Midbrain (tissue), 1 donor: ENCODE data around the gene DNAH10.

Source experiments
- DNase-seq: peaks from one replicate; lab custom pipeline; 2025; lab: John Stamatoyannopoulos, UW

The DNAH10 gene

DNA sequence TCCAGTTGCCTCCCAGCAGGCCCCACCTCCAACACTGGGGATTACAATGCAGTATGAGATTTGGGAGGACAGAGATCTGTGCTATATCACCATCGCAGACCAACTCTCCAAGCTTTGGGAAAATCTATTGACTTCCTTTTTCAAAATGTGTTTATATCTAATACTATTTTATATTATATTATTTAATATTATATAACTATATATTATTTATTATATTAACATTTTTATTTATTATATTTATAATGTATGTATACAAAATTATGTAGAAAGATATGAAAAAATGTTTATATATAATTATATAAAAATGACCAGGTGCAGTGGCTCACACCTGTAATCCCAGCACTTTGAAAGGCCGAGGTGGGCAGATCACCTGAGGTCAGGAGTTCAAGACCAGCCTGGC is 36.4 kb downstream of the DNAH10 start:
- no peak for DNase-seq

- DNase-seq, result no peak
These were observed 37.1 kb downstream of the DNAH10 start for GRCh38 chr12:123799227-123799626.

DNA sequence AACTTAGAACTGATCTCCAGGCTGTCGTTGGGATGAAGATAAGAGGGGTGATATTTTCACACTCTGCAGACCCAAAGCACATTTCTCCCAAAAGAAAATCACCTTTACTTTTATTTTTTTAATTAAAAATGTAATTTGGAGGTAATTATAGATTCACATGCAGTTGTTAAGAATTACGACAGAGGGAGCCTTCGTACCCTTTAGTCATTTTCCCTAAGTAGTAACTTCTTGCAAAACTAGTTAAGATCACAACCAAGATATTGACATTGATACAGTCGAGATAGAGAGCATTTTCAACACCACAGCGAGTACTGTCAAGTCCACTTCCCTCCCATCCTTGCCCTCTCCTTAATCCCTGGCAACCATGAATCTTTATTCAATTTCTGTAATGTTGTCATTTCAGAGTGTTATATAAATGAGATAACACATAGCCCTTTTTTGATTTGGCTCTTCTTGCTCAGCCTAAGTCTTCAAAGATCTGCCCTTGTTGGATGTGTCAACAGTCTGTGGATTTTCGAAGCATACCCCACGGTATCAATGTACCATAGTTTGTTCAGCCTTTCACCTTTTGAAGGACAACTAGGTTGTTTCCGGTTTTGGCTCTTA is 39.6 kb downstream of the DNAH10 start:
- no peak for DNase-seq

DNA sequence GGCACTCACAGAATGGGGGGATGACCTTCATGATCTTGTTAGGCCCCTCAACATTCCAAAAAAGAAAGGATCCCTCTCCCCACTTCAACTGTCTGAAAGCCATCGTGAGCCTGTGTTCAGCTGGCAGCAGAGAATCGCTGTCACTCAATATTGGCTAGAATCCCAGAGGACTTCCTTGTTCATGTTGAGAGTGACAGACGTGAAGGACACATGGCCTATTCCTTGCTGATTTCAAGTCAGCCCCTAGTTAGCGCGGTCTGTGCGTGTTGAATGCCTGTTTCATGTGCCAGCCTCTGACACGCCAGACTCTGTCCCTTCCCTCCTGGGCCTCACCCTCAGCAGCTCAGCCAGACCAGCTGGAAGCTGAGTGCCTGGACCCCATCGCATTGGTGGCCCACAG is 43.1 kb downstream of the DNAH10 start:
- DNase-seq, result no peak

DNA sequence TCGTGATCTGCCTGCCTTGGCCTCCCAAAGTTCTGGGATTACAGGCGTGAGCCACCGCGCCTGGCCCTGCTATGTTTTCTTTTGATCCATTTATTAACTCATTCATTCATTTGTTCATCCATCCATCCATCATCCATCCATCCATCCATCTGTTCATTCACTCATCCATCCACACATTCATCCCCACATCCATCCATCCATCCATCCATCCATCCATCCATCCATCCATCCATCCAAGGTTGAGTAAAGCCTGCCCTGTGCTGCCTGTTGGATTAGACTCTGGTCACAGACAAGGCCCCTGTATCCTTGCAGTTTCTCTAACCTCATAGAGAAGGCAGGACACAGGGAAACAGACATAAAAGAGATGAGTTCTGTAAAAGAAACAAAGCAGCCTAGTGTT is 44.9 kb downstream of the DNAH10 start:
- no peak for DNase-seq

- DNase-seq, result peak; percentile 4
These were observed 45.6 kb downstream of the DNAH10 start for GRCh38 chr12:123807670-123808069.

- peak; percentile 7 for DNase-seq
These were observed 46.1 kb downstream of the DNAH10 start for GRCh38 chr12:123808167-123808566.

- no peak for DNase-seq
These were observed 51.2 kb downstream of the DNAH10 start for GRCh38 chr12:123813349-123813748.

DNA sequence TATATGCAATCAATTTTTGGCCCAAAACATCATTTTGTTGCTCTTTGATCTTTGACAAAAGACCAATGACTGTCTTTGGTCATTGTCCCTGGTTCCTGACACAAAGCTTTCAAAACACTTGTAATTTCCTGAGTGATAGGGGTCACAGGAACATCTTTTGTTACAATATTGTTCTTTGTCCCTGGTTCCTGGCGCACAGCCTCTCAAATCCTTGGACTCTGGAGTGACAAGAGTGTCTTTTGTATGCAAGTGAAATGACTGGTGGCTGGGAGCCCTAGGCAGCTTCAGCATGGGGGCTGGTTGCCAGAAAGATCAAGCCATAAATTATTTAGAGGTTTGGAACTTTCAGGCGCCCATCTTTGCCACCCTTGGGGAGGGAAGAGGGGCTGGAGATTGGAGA is 53.9 kb downstream of the DNAH10 start:
- DNase-seq, result peak; percentile 67

- no peak for DNase-seq
These were observed 54.9 kb downstream of the DNAH10 start for GRCh38 chr12:123816896-123817537.

DNA sequence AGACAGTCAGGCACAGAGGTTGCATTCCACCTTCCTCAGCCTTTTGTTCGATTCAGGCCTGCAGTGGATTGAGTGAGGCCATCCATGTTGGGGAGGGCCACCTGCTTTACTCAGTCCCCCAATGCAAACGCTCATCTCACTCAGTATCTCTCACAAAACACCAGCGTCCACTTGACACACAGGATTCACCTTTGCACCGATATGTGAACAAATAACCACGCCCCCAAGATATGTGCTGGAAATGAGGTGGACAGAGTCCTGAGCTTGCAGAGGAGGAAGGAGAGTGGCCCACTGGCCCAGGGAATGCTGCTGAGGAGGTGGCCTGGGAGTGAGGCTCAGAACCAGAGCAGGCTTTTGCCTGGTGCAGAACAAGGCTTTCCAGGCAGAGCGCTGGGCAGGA is 60.7 kb downstream of the DNAH10 start:
- DNase-seq, result no peak

DNA sequence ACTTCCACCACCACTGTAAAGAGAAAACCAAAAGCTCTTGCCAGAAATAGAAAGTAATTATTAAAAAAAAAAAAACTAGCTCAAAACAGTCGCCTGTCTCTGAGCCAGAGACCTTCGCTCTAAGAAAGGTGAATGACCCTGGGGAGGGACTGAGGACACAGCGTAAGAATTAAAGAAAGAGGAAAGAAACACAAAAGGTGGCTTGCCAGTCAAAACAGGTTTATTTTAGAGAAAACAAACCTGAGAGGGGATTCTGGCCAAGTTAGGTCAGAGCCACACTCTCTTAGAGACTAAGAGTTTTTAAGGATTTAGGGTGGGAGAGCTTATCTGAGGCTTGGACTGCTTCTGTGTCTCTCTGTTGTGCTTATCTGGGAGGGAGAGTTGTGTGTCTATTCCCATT is 66.0 kb downstream of the DNAH10 start:
- DNase-seq, result no peak

DNA sequence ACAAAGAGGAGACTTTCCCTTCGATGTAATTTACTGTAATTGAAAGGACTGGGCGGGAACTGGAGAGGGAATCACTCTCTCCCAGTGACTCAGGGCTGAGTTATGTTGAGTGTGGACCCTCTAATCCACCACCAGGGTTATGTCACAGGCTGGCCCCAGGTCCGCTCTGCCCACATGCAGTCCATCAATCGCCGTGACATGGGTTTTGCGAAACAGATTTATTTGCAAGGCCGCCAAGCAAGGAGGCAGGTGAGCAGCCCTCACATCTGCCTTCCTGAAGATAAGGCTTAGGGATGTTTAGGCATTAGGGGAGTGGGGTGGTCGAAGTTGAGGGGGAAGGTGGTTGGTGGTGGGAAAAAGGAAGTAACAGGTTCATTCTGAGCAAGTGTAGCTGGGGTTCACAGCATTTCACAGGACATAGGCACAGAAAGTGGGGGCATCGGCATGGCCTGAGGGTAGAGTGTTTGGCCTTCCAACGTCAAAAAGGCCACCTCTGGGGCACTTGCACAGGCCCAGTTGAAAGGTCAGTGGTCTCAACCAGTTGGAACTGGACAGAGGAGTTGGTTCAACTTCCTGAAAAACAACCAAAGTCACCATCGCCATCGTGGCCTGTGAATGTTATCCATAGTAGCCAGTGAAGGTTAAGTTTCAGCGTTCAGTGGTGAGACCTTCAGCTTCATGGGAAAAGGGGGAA is 66.9 kb downstream of the DNAH10 start:
- no peak for DNase-seq

- no peak for DNase-seq
These were observed 67.5 kb downstream of the DNAH10 start for GRCh38 chr12:123829561-123829960.

GRCh38 chr12:123830675-123831074 is 68.6 kb downstream of the DNAH10 start:
- DNase-seq, result no peak

DNA sequence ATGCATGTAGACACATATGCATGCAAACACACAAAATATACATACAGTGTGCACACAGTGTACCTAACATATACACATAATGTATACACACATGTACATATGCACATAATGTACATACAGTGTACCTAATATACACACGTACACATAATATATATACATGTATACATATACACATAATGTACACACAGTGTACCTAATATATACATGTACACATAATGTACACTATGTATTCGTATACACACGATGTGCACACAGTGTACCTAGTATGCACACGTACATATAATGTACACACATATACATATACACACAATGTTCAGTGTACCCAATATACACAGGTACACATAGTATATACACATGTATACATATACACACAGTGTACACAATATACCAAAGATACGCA is 70.0 kb downstream of the DNAH10 start:
- no peak for DNase-seq

- no peak for DNase-seq
These were observed 71.7 kb downstream of the DNAH10 start for GRCh38 chr12:123833830-123834229.

DNA sequence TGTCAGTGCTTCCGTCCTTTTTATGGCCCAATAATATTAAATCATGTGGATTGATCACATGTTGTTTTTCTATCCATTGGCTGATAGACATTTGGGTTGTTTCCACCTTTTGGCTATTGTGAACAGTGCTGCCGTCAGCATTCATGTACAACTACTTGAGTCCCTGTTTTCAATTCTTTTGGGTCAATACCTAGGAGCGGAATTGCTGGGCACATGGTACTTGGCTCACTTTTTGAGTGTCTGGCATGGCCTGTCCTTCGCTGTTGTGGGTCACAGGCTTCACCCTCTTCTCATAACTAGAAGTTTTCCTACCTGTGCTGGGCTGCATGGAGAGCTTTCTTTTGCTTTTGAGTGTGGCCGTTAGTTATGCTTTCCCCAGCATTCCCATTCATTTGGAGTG is 72.7 kb downstream of the DNAH10 start:
- no peak for DNase-seq

- no peak for DNase-seq
These were observed 74.2 kb downstream of the DNAH10 start for GRCh38 chr12:123836292-123836691.

GRCh38 chr12:123839826-123840225 is 77.7 kb downstream of the DNAH10 start:
- DNase-seq, result no peak

- no peak for DNase-seq
These were observed 78.8 kb downstream of the DNAH10 start for GRCh38 chr12:123840765-123841425.

GRCh38 chr12:123843912-123844748 is 82.0 kb downstream of the DNAH10 start:
- DNase-seq, result no peak
